Right lobe of liver (tissue), 6 donors: ENCODE data around the gene PCED1B. TPM values are rescaled to one million over a fixed set of nuclear protein-coding genes. Genes with fewer than 3 reads are reported as not detected.

Experiments
- ATAC-seq, 4 donors: fragments of 200-7000 bp; cut with Tn5 transposase; one replicate each; pipeline ENCODE4 v1.9.1; 2020; ENCODE audit warnings: mild to moderate bottlenecking in 4 of 4, moderate library complexity in 4 of 4
- DNase-seq, 3 donors: peaks; one replicate each; pipeline ENCODE4 v3.0.0-alpha.2; 2020
- H3K27ac ChIP-seq, 3 donors: fragments of 200-600 bp; one replicate each; pipeline ENCODE4 v1.8.0; 2022
- H3K27me3 ChIP-seq, 2 donors: fragments of 200-600 bp; one replicate each; pipeline ENCODE4 v1.8.0; 2022
- H3K36me3 ChIP-seq, 4 donors: fragments of 200-600 bp; sonication (generic) in 1 of 4; one replicate each; pipeline versions ENCODE4 v1.5.1 to v1.8.0; 2017 to 2022; ENCODE audit warnings: control low read depth in 1 of 4
- H3K4me1 ChIP-seq, 4 donors: fragments of 200-600 bp; sonication (generic) in 1 of 4; one replicate each; pipeline versions ENCODE4 v1.5.1 to v1.8.0; 2017 to 2022; ENCODE audit warnings: control low read depth in 1 of 4
- H3K4me3 ChIP-seq, 3 donors: fragments of 200-600 bp; one replicate each; pipeline ENCODE4 v1.8.0; 2022
- H3K9me3 ChIP-seq, 4 donors: fragments of 200-600 bp; sonication (generic) in 1 of 4; one replicate each; pipeline versions ENCODE4 v1.5.1 to v1.8.0; 2017 to 2022; ENCODE audit warnings: control low read depth in 1 of 4
- POLR2A ChIP-seq: fragments of 450-650 bp; IDR thresholded peaks from one replicate; pipeline ENCODE4 v1.6.1; 2017; ENCODE audit warnings: antibody characterized with exemption, mild to moderate bottlenecking
- WGBS: methylation state at CpG from one replicate; pipeline ENCODE4 v1.1.6; 2018; ENCODE audit warnings: low coverage, low lambda C conversion rate; ENCODE audit not compliant: insufficient coverage; ENCODE audit errors: missing lambda C conversion rate; 5-methylcytosine and 5-hydroxymethylcytosine counted together
- intact Hi-C, 2 donors: fragments of 100-400 bp; cut with DNase I; formaldehyde crosslinking; loops; one replicate each; pipeline versions ENCODE4 v1.11.2 to v1.14.1; 2022
- total RNA-seq, 6 experiments: library from RNA; depleted of rRNA in 2 of 6; stranded (reverse); fragments of >200 nt in 2 of 6; fragmentation: NEBNext Ultra II Directional in 3 of 6; extraction: Animal tissue kit (Norgen Biotek cat#: 25700) in 3 of 6; gene quantifications; one replicate each; pipeline versions ENCODE4 v1.1.0 to v1.2.4, GENCODE V29; 2016 to 2023
- TF ChIP-seq, protein P1 (sequence below), 4 donors: fragments of 200-600 bp in 3 of 4; fragments of 450-650 bp in 1 of 4; IDR thresholded peaks; one replicate each; pipeline versions ENCODE4 v1.5.1 to v1.8.0; 2016 to 2022; ENCODE audit warnings: antibody characterized with exemption in 4 of 4, mild to moderate bottlenecking in 2 of 4
- donor health status: DM: no; HTN: yes; CAD: no.
- donor health status: DM: no; HTN: no; CAD: no.
- donor health status: DM: no; HTN: no; CAD: no.
- donor health status: DM: no; HTN: yes; CAD: no.
- donor health status: DM: no; HTN: yes; CAD: no.

Gene PCED1B
- total RNA-seq, 6 experiments from 2014 or later: 0.62 to 3.0 (median 1.1) TPM

DNA sequence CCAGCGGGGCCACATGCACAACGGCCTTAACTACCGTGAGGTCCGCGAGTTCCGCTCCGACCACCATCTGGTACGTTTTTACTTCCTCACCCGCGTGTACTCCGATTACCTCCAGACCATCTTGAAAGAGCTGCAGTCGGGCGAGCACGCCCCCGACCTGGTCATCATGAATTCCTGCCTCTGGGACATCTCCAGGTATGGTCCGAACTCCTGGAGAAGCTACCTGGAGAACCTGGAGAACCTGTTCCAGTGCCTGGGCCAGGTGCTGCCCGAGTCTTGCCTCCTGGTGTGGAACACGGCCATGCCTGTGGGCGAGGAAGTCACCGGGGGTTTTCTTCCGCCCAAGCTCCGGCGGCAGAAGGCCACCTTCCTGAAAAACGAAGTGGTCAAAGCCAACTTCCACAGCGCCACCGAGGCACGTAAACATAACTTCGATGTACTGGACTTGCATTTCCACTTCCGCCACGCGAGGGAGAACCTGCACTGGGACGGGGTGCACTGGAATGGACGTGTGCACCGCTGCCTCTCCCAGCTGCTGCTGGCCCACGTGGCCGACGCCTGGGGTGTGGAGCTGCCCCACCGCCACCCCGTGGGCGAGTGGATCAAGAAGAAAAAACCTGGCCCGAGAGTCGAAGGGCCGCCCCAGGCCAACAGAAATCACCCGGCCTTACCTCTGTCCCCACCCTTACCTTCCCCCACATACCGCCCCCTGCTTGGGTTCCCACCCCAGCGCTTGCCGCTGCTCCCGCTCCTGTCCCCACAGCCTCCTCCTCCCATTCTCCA lies 156.0 kb downstream of the PCED1B start:
- H3K4me1 ChIP-seq: peaks cover 0 to 3% (median 0%) of the 10 kb centered on the region in 4 donors
- no peak overlapping the region for H3K27ac ChIP-seq
- no peak for DNase-seq
- TF ChIP-seq, protein P1, sequence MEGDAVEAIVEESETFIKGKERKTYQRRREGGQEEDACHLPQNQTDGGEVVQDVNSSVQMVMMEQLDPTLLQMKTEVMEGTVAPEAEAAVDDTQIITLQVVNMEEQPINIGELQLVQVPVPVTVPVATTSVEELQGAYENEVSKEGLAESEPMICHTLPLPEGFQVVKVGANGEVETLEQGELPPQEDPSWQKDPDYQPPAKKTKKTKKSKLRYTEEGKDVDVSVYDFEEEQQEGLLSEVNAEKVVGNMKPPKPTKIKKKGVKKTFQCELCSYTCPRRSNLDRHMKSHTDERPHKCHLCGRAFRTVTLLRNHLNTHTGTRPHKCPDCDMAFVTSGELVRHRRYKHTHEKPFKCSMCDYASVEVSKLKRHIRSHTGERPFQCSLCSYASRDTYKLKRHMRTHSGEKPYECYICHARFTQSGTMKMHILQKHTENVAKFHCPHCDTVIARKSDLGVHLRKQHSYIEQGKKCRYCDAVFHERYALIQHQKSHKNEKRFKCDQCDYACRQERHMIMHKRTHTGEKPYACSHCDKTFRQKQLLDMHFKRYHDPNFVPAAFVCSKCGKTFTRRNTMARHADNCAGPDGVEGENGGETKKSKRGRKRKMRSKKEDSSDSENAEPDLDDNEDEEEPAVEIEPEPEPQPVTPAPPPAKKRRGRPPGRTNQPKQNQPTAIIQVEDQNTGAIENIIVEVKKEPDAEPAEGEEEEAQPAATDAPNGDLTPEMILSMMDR (IDR thresholded peaks at IDR 0.05): no peak
- TF ChIP-seq POLR2A: no peak
- H3K27me3 ChIP-seq: no peaks in the 10 kb centered on the region
- H3K36me3 ChIP-seq: no peaks in the 10 kb centered on the region
- no peaks in the 10 kb centered on the region for H3K9me3 ChIP-seq
- 100% methylated on average over 6 of the region's 48 CpGs for WGBS
- intact Hi-C loops: no loop called here
- no peak overlapping the region for H3K4me3 ChIP-seq
- ATAC-seq: peak in 1 of 4 donors; percentile 18

DNA sequence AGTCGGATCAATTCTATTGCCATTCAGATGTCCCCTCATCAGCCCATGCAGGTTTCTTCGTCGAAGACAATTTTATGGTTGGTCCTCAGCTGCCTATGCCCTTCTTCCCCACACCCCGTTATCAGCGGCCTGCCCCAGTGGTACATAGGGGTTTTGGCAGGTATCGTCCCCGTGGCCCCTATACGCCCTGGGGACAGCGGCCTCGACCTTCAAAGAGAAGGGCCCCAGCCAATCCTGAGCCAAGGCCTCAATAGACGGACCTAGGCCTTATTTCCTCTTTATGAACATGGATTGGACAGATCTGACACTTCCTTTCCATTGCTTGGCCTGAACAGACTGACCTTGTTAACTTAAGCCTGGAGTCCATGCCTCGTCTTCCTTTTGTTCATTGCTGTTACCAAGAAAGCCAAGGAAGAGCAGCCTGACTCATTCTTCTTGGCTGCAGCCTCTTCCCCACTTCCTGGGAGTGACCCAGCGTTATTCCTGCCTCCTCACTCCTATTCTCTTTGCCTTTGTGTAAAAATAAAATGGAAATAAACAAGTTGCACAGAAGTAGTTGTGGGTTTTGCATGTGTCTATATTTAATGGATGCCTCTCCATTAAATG lies 156.8 kb downstream of the PCED1B start:
- Histone ChIP-seq H3K27ac (no peak overlapping the region), H3K27me3 (no peaks in the 10 kb centered on the region), H3K9me3 (no peaks in the 10 kb centered on the region), H3K4me1 (peaks cover 0 to 3% (median 0%) of the 10 kb centered on the region in 4 donors), H3K36me3 (no peaks in the 10 kb centered on the region), H3K4me3 (no peak overlapping the region)
- ATAC-seq (peak in 1 of 4 donors; percentile 19), DNase-seq (no peak)
- WGBS: 88% methylated on average over 13 of the region's 13 CpGs
- TF ChIP-seq POLR2A: no peak
- TF ChIP-seq, protein P1 (IDR thresholded peaks at IDR 0.05): no peak
- intact Hi-C loops: no loop called here

DNA sequence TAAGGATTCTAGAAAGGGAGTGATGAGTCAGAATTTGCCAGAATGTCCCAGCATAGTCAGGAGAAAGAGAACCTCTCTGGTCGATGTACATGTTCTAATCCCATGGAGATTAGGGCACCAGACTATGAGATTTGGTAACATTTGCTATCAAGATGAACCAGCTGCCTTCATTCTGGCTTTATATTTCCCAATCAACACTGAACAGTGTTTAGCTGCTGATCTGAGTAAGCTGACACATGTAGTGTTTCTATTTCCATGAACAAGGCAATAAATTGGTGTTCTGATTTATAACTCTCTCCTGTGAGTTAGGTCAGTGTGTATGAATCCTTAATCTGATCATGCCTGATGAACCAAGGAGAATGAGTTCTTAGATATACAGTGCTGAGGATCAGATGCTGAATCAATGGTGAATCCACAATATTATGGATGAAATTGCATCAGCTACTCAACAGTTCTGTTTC lies 158.4 kb downstream of the PCED1B start:
- DNase-seq (no peak), ATAC-seq (peak; percentile 41 to 83 (median 68))
- H3K4me1 ChIP-seq: peaks cover 0 to 3% (median 0%) of the 10 kb centered on the region in 4 donors
- WGBS: 18% methylated on average over 1 of the region's 1 CpG
- no peak for TF ChIP-seq POLR2A
- TF ChIP-seq, protein P1 (IDR thresholded peaks at IDR 0.05): no peak
- intact Hi-C loops: no loop called here
- H3K9me3 ChIP-seq: no peaks in the 10 kb centered on the region
- no peak overlapping the region for H3K4me3 ChIP-seq
- no peak overlapping the region for H3K27ac ChIP-seq
- H3K27me3 ChIP-seq: no peaks in the 10 kb centered on the region
- H3K36me3 ChIP-seq: no peaks in the 10 kb centered on the region

DNA sequence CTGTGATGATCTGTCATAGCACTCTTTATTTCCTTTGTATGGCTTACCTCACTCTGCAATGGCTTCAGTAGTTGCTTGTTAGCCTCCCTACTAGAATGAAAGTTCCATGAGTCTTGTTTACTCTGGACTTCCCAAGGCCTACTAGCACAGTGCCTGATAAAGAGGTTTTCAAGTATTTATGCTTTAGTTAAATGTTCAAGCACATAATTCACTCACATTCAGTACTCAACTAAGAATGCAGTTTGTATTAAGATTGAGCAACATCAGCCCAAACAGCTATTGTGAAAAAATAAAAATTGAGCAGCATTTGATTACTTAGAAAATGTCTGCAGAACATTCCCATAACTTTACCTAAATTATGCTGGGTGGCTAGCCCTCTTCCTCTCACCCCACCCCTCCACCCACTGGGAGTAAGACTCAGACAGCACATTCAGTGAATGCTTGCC lies 159.3 kb downstream of the PCED1B start:
- TF ChIP-seq, protein P1 (IDR thresholded peaks at IDR 0.05): no peak
- TF ChIP-seq POLR2A: no peak
- H3K9me3 ChIP-seq: no peaks in the 10 kb centered on the region
- intact Hi-C loops: no loop called here
- no peak overlapping the region for H3K27ac ChIP-seq
- H3K36me3 ChIP-seq: no peaks in the 10 kb centered on the region
- DNase-seq (no peak), ATAC-seq (peak; percentile 35 to 53 (median 44))
- no peaks in the 10 kb centered on the region for H3K27me3 ChIP-seq
- peaks cover 0 to 3% (median 0%) of the 10 kb centered on the region in 4 donors for H3K4me1 ChIP-seq
- no peak overlapping the region for H3K4me3 ChIP-seq
